Neuronal stem cell (in vitro differentiated cells): ENCODE measurements around the gene RWDD4.

Experiments
- DNase-seq: peaks from one replicate; pipeline ENCODE4 v3.0.0-alpha.2; 2013; ENCODE audit warnings: low spot score
- H2AFZ ChIP-seq: one replicate; pipeline ENCODE4 v1.6.1; 2013; ENCODE audit warnings: mild to moderate bottlenecking, low read length, inconsistent platforms
- H2AK5ac ChIP-seq: 2 replicates; pipeline ENCODE4 v1.6.1; 2013; ENCODE audit warnings: low read depth, mild to moderate bottlenecking, inconsistent platforms, low read length, moderate library complexity, mixed read lengths
- H2BK120ac ChIP-seq: 2 replicates; pipeline ENCODE4 v1.6.1; 2013; ENCODE audit warnings: low read depth, mild to moderate bottlenecking, inconsistent platforms, low read length, moderate library complexity, mixed read lengths
- H2BK12ac ChIP-seq: one replicate; pipeline ENCODE4 v1.6.1; 2013; ENCODE audit warnings: low read length, inconsistent platforms
- H2BK15ac ChIP-seq: 2 replicates; pipeline ENCODE4 v1.6.1; 2013; ENCODE audit warnings: mild to moderate bottlenecking, low read length, inconsistent platforms, mixed read lengths
- H2BK5ac ChIP-seq: one replicate; pipeline ENCODE4 v1.6.1; 2013; ENCODE audit warnings: inconsistent platforms, mild to moderate bottlenecking, low read length, moderate library complexity
- H3K14ac ChIP-seq: one replicate; pipeline ENCODE4 v1.6.1; 2013; ENCODE audit warnings: low read length, inconsistent platforms
- H3K18ac ChIP-seq: 2 replicates; pipeline ENCODE4 v1.6.1; 2013; ENCODE audit warnings: low read length, inconsistent platforms
- H3K23ac ChIP-seq: 2 replicates; pipeline ENCODE4 v1.6.1; 2013; ENCODE audit warnings: low read depth, mild to moderate bottlenecking, mixed read lengths, low read length, inconsistent platforms; ENCODE audit not compliant: poor library complexity
- H3K27ac ChIP-seq: replicated peaks from 3 replicates; pipeline ENCODE4 v1.5.1; 2013; ENCODE audit warnings: low read length, inconsistent platforms
- H3K27me3 ChIP-seq, 3 experiments: 2 replicates each; pipeline ENCODE4 v1.6.1; 2013; ENCODE audit warnings: low read length in 3 of 3, mild to moderate bottlenecking in 2 of 3, inconsistent platforms in 1 of 3, low read depth in 1 of 3, mixed read lengths in 1 of 3, moderate library complexity in 1 of 3; ENCODE audit not compliant: control insufficient read depth in 3 of 3, insufficient read depth in 3 of 3
- H3K36me3 ChIP-seq, 2 donors: replicated peaks in 1 of 2; 2 replicates each; pipeline ENCODE4 v1.6.1; 2013; ENCODE audit warnings: low read length in 2 of 2; ENCODE audit not compliant: control insufficient read depth in 2 of 2, insufficient read depth in 2 of 2
- H3K4ac ChIP-seq: 2 replicates; pipeline ENCODE4 v1.6.1; 2013; ENCODE audit warnings: inconsistent platforms, mild to moderate bottlenecking, low read length, moderate library complexity
- H3K4me1 ChIP-seq, 2 donors: 1 replicate in 1 of 2; 2 replicates in 1 of 2; pipeline ENCODE4 v1.6.1; 2013; ENCODE audit warnings: low read length in 2 of 2, low read depth in 1 of 2; ENCODE audit not compliant: control insufficient read depth in 2 of 2, insufficient read depth in 1 of 2
- H3K4me2 ChIP-seq: one replicate; pipeline ENCODE4 v1.6.1; 2013; ENCODE audit warnings: mild to moderate bottlenecking, low read length, inconsistent platforms; ENCODE audit not compliant: insufficient read depth, poor library complexity, severe bottlenecking
- H3K4me3 ChIP-seq, 2 donors: 2 replicates each; pipeline ENCODE4 v1.5.1; 2013; ENCODE audit warnings: low read length in 2 of 2, mild to moderate bottlenecking in 2 of 2, inconsistent platforms in 1 of 2, moderate library complexity in 1 of 2
- H3K79me1 ChIP-seq: one replicate; pipeline ENCODE4 v1.6.1; 2013; ENCODE audit warnings: low read depth, mild to moderate bottlenecking, inconsistent platforms, low read length, moderate library complexity
- H3K9ac ChIP-seq: one replicate; pipeline ENCODE4 v1.6.1; 2013; ENCODE audit warnings: mild to moderate bottlenecking, low read depth, low read length, inconsistent platforms; ENCODE audit not compliant: poor library complexity
- H3K9me3 ChIP-seq, 2 donors: replicated peaks in 1 of 2; 2 replicates each; pipeline versions ENCODE3 to v1.6.1; 2013; ENCODE audit warnings: low read length in 2 of 2, mild to moderate bottlenecking in 2 of 2, inconsistent platforms in 1 of 2, low read depth in 1 of 2, mixed read lengths in 1 of 2, moderate library complexity in 1 of 2; ENCODE audit not compliant: control insufficient read depth in 2 of 2, insufficient read depth in 1 of 2
- H4K8ac ChIP-seq: one replicate; pipeline ENCODE4 v1.6.1; 2013; ENCODE audit warnings: low read depth, mild to moderate bottlenecking, inconsistent platforms, low read length, moderate library complexity
- H4K91ac ChIP-seq: one replicate; pipeline ENCODE4 v1.6.1; 2013; ENCODE audit warnings: low read length, low read depth, mild to moderate bottlenecking, inconsistent platforms; ENCODE audit not compliant: poor library complexity
- WGBS, 2 donors: extraction: QIAGEN DNeasy Blood & Tissue Kit; methylation state at CpG; one replicate each; pipeline ENCODE4 v1.1.7; 2013; ENCODE audit warnings: missing lambda C conversion rate in 2 of 2, mixed read lengths in 1 of 2; ENCODE audit not compliant: insufficient read length in 2 of 2, insufficient replicate concordance in 1 of 2; ENCODE audit errors: extremely low coverage in 2 of 2; 5-methylcytosine and 5-hydroxymethylcytosine counted together

RWDD4 gene

GRCh38 chr4:183635321-183635720, 23.7 kb downstream of the RWDD4 start:
- Histone ChIP-seq H2BK5ac (no peak overlapping the region), H3K4ac (no peak overlapping the region), H4K8ac (no peak overlapping the region), H2BK120ac (no peak overlapping the region), H2AFZ (peak overlapping the region; percentile 90), H3K4me2 (no peak overlapping the region), H3K9ac (no peak overlapping the region), H2AK5ac (no peak overlapping the region), H3K79me1 (no peaks in the 10 kb centered on the region), H3K23ac (no peak overlapping the region), H4K91ac (no peak overlapping the region), H3K4me3 (no peak overlapping the region), H3K14ac (no peak overlapping the region), H2BK12ac (no peak overlapping the region), H2BK15ac (no peak overlapping the region), H3K27ac (no peak overlapping the region), H3K27me3 (no peaks in the 10 kb centered on the region), H3K36me3 (peaks cover 0 to 5% of the 10 kb centered on the region in 2 donors), H3K4me1 (peaks cover 5% of the 10 kb centered on the region in 2 donors), H3K9me3 (no peaks in the 10 kb centered on the region), H3K18ac (peak overlapping the region; percentile 15)
- no CpG with 5 or more reads among the region's 10 CpGs for WGBS, 2 donors
- no peak for DNase-seq

GRCh38 chr4:183633476-183634400, 25.2 kb downstream of the RWDD4 start:
- Histone ChIP-seq H2BK12ac (no peak overlapping the region), H2AFZ (no peak overlapping the region), H3K18ac (no peak overlapping the region), H3K27me3 (no peaks in the 10 kb centered on the region), H3K9me3 (no peaks in the 10 kb centered on the region), H2BK15ac (no peak overlapping the region), H4K8ac (no peak overlapping the region), H2BK120ac (no peak overlapping the region), H3K9ac (no peak overlapping the region), H2BK5ac (no peak overlapping the region), H3K14ac (no peak overlapping the region), H3K4ac (no peak overlapping the region), H3K4me1 (peaks cover 5% of the 10 kb centered on the region in 2 donors), H3K36me3 (no peaks in the 10 kb centered on the region), H3K4me3 (no peak overlapping the region), H2AK5ac (no peak overlapping the region), H3K4me2 (no peak overlapping the region), H3K79me1 (no peaks in the 10 kb centered on the region), H4K91ac (no peak overlapping the region), H3K27ac (no peak overlapping the region), H3K23ac (no peak overlapping the region)
- DNase-seq = no peak
- WGBS, 2 donors = no CpG with 5 or more reads among the region's 11 CpGs

- no peak overlapping the region for H2AFZ ChIP-seq
Measured at GRCh38 chr4:183632689-183633088, 26.3 kb downstream of the RWDD4 start.

GRCh38 chr4:183631577-183632198, 27.3 kb downstream of the RWDD4 start:
- WGBS, 2 donors = no CpG with 5 or more reads among the region's 11 CpGs
- no peak overlapping the region for H3K4me2 ChIP-seq

More at GRCh38 chr4:183632689-183633088, 26.3 kb downstream of the RWDD4 start:
- Histone ChIP-seq H3K9me3 (no peaks in the 10 kb centered on the region), H3K4me1 (peaks cover 5% of the 10 kb centered on the region in 2 donors), H3K4me3 (no peak overlapping the region), H2BK15ac (no peak overlapping the region), H2BK12ac (no peak overlapping the region), H3K27me3 (no peaks in the 10 kb centered on the region), H2BK120ac (no peak overlapping the region), H3K79me1 (no peaks in the 10 kb centered on the region), H3K14ac (peak overlapping the region; percentile 9), H2BK5ac (no peak overlapping the region), H3K27ac (no peak overlapping the region), H3K4me2 (no peak overlapping the region), H3K18ac (no peak overlapping the region), H3K9ac (peak overlapping the region; percentile 24), H2AK5ac (peak overlapping the region; percentile 19), H3K4ac (no peak overlapping the region), H4K91ac (no peak overlapping the region), H4K8ac (peak overlapping the region; percentile 100), H3K36me3 (no peaks in the 10 kb centered on the region), H3K23ac (peak overlapping the region; percentile 80)
- WGBS, 2 donors = no CpG with 5 or more reads among the region's 12 CpGs
- no peak for DNase-seq

More at GRCh38 chr4:183631577-183632198, 27.3 kb downstream of the RWDD4 start:
- Histone ChIP-seq H3K14ac (no peak overlapping the region), H2BK5ac (no peak overlapping the region), H2AFZ (no peak overlapping the region), H3K23ac (no peak overlapping the region), H4K91ac (no peak overlapping the region), H2BK15ac (no peak overlapping the region), H3K79me1 (no peaks in the 10 kb centered on the region), H3K36me3 (no peaks in the 10 kb centered on the region), H3K18ac (no peak overlapping the region), H2BK12ac (no peak overlapping the region), H3K4me1 (peaks cover 5% of the 10 kb centered on the region in 2 donors), H3K9ac (no peak overlapping the region), H2AK5ac (no peak overlapping the region), H4K8ac (no peak overlapping the region), H2BK120ac (no peak overlapping the region), H3K27me3 (no peaks in the 10 kb centered on the region), H3K27ac (no peak overlapping the region), H3K9me3 (no peaks in the 10 kb centered on the region), H3K4me3 (no peak overlapping the region), H3K4ac (no peak overlapping the region)
- DNase-seq = no peak
